Measurements from ENCODE around the gene FAM13A. TPM values are rescaled to one million over a fixed set of nuclear protein-coding genes. Genes with fewer than 3 reads are reported as not detected.

FAM13A gene
- total and polyA plus RNA-seq, 2 of the 8 experiments (the other 6 are each of a cell fraction or from before 2014, with no cell fraction given): 7.1 to 16.5 TPM

- Histone ChIP-seq H2BK120ac (replicated peaks; ENCODE audit: low read depth, low read length) (no peak overlapping the region), H3K4me3 (ENCODE audit: extremely low read depth in 1 of 4, insufficient read depth in 2 of 4, low read depth in 3 of 4, low read length in 4 of 4) (no peak overlapping the region), H3K79me1 (ENCODE audit: low read depth, low read length) (no peaks in the 10 kb centered on the region), H2AK5ac (ENCODE audit: low read depth, low read length) (no peak overlapping the region), H3K36me3 (ENCODE audit: control insufficient read depth in 2 of 4, insufficient read depth in 4 of 4, low read length in 3 of 4) (no peaks in the 10 kb centered on the region), H3K23ac (ENCODE audit: insufficient read length) (no peak overlapping the region), H3K79me2 (ENCODE audit: control insufficient read depth in 1 of 2, insufficient read depth in 2 of 2, low read length in 2 of 2) (no peaks in the 10 kb centered on the region), H2AFZ (ENCODE audit: low read length) (no peak overlapping the region), H4K20me1 (replicated peaks in 1 of 2; ENCODE audit: control insufficient read depth in 1 of 2, insufficient read depth in 2 of 2, low read length in 2 of 2) (no peaks in the 10 kb centered on the region), H2BK5ac (ENCODE audit: low read depth, low read length) (no peak overlapping the region), H3K4ac (replicated peaks; ENCODE audit: insufficient read length, low read depth, low read length) (no peak overlapping the region), H4K5ac (ENCODE audit: insufficient read length, low read depth, low read length) (no peak overlapping the region), H3K27me3 (replicated peaks in 1 of 4; ENCODE audit: control insufficient read depth in 3 of 4, extremely low read depth in 1 of 4, insufficient read depth in 3 of 4, low read length in 3 of 4) (peaks cover 0 to 1% (median 0%) of the 10 kb centered on the region in 4 experiments; a peak in 1 of 7 replicates), H4K91ac (replicated peaks; ENCODE audit: insufficient read length, low read length) (no peak overlapping the region), H3K27ac (ENCODE audit: low read depth, low read length) (no peak overlapping the region), H3K56ac (replicated peaks; ENCODE audit: insufficient read length, low read depth, low read length) (no peak overlapping the region), H2BK15ac (ENCODE audit: low read length) (no peak overlapping the region), H3K23me2 (ENCODE audit: low read depth, low read length) (no peaks in the 10 kb centered on the region), H3K4me1 (replicated peaks in 1 of 4; ENCODE audit: control insufficient read depth in 3 of 4, insufficient read depth in 4 of 4, low read length in 3 of 4) (peaks cover 0 to 5% (median 0%) of the 10 kb centered on the region in 4 experiments; a peak in 1 of 7 replicates), H2BK12ac (ENCODE audit: low read depth, low read length) (no peak overlapping the region), H3K9me3 (ENCODE audit: insufficient read depth in 2 of 2, low read depth in 1 of 2, low read length in 1 of 2) (no peaks in the 10 kb centered on the region), H2BK20ac (ENCODE audit: low read length) (no peak overlapping the region), H3K9ac (replicated peaks in 1 of 4; ENCODE audit: extremely low read depth in 1 of 4, low read depth in 3 of 4, low read length in 3 of 4) (peak overlapping the region in 1 of 4 experiments; percentile 8; a peak in 1 of 7 replicates), H3K18ac (ENCODE audit: extremely low read depth, low read length) (no peak overlapping the region), H4K8ac (ENCODE audit: extremely low read depth, insufficient read depth, low read length) (no peak overlapping the region), H3K4me2 (ENCODE audit: insufficient read depth in 1 of 2, low read depth in 2 of 2, low read length in 2 of 2) (no peak overlapping the region), H3K14ac (ENCODE audit: insufficient read length) (no peak overlapping the region)
- FAIRE-seq: no peak
- TF ChIP-seq CBX8 (IDR thresholded peaks at IDR 0.05; ENCODE audit: borderline replicate concordance, low read depth, low read length) (no peak), EZH2 (IDR thresholded peaks at IDR 0.05; ENCODE audit: low read depth, low read length, severe bottlenecking) (no peak), JUND (IDR thresholded peaks at IDR 0.05; ENCODE audit: low read length) (no peak)
- ChIA-PET POLR2A (ENCODE audit: partially characterized antibody) (no interaction called here), CTCF (ENCODE audit: partially characterized antibody) (no interaction called here)
- no peak for DNase-seq (ENCODE audit: low read depth in 1 of 2, low spot score in 2 of 2)
Measured at GRCh38 chr4:88797725-88798124, 259.3 kb downstream of the FAM13A start.

Data from H1 (cell line).